D721Med (cell line): ENCODE results near the gene AFF3.

Experiments used
- DNase-seq: peaks from one replicate; pipeline ENCODE4 v3.0.0; 2011; ENCODE audit warnings: low spot score; ENCODE audit not compliant: insufficient read length
- FAIRE-seq: peaks from 2 replicates; lab custom pipeline; 2011; peaks lifted over from hg19 to GRCh38; lab: Jason Lieb, UNC
- TF ChIP-seq, protein P1 (sequence below): IDR thresholded peaks from 2 replicates; pipeline ENCODE4 v1.5.1; 2012; ENCODE audit warnings: mild to moderate bottlenecking, control low read depth; ENCODE audit not compliant: insufficient read depth; ENCODE audit errors: missing control alignments

Gene AFF3

DNA sequence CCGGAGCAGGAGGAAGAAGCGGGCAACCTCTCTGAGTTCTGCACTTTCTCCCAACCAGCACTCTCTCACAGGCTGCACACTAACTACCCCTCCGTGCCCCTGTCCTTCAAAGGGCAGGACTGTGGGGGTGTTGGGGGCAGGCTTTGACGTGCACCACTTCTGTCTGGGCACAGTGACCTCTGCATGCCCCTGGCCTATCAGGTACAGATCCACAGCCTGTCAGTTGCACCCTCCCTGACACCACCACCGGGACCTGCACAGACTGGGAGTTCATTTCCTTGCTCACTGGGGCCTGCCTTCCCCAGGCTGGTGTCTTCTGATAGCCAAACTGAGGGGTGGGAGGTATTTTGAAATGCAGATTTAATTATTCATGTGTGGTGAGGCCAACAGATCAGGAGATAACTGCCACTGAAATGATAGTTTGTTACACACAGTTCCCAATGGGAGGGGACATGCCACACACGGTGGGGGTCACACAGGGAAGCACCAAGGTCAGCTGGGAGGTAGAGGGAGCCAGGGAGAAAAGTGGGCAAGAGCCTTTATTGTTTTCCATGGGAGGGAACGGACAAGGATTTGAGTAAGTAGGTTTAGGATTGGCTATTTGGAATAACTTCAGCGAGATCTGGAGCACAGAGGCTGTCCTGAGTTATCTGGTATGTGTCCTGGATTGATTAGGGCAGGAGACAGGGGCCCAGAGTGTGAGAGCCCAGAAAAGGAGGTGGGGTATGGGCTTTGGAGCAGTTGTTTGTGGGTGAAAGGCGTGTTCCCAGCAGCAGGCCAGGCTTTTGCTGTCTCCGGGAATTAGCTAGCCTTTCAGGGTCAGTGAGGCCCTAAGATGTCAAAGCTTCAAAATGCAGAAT lies 251.6 kb downstream of the AFF3 start:
- TF ChIP-seq, protein P1, sequence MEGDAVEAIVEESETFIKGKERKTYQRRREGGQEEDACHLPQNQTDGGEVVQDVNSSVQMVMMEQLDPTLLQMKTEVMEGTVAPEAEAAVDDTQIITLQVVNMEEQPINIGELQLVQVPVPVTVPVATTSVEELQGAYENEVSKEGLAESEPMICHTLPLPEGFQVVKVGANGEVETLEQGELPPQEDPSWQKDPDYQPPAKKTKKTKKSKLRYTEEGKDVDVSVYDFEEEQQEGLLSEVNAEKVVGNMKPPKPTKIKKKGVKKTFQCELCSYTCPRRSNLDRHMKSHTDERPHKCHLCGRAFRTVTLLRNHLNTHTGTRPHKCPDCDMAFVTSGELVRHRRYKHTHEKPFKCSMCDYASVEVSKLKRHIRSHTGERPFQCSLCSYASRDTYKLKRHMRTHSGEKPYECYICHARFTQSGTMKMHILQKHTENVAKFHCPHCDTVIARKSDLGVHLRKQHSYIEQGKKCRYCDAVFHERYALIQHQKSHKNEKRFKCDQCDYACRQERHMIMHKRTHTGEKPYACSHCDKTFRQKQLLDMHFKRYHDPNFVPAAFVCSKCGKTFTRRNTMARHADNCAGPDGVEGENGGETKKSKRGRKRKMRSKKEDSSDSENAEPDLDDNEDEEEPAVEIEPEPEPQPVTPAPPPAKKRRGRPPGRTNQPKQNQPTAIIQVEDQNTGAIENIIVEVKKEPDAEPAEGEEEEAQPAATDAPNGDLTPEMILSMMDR, result no peak
- no peak for DNase-seq
- no peak for FAIRE-seq

DNA sequence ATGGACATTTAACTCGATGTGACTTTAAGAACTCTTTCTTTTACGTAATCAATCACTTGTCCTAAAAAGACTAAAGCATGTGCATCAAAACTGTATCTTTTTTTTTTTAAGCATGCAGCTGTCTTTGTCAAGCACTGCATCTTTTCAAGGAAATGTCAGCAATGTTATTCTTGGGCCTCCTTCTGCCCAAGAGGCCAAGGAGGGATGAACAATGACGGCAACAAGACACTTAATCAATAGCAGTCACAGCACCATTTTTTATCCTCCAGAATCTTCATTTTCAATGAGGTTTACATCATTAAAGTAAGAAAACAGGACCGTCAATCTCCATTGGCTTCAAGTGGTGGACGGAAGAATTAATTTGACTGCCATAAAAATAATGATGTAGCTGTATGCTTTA lies 253.8 kb downstream of the AFF3 start:
- FAIRE-seq (no peak), DNase-seq (no peak)
- TF ChIP-seq, protein P1, result no peak

DNA sequence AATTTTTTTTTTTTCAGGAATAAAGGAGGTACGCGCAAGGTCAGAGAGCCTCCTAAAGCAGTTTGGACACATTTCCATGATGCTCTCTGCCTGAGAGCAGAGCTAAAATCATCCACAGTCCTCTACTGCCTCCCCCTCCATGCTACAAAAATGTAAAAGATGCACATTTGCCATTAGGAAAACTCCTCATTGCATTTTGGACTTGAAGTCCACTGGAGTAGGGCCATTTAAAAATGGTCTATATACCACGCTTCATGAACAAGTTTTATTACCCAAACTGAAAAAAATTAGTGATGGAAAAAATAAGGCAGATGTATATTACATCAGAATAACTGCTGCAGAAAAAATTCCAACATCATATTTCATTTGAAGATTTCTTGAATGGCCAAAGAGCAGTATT lies 256.0 kb downstream of the AFF3 start:
- TF ChIP-seq, protein P1, result no peak
- DNase-seq (no peak), FAIRE-seq (no peak)

DNA sequence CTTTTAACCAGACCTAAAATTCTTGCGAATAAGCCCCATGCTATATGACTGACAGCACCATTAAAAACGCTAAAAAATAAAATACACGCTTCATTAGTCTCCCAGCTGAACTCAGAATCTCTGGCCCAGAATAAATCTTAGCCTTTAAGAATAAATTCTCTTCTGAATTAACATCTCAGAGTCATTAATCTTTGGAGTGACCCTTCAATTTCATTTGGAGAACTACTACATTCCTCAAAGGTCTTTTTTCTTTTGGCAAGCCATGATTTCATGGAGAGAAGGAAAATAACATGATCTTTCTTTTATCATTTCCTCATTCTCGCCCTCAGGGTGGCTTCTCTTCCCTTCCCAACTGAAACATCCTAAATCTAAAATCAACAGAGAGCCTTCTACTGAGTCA lies 259.0 kb downstream of the AFF3 start:
- TF ChIP-seq, protein P1, result no peak
- DNase-seq (no peak), FAIRE-seq (no peak)

DNA sequence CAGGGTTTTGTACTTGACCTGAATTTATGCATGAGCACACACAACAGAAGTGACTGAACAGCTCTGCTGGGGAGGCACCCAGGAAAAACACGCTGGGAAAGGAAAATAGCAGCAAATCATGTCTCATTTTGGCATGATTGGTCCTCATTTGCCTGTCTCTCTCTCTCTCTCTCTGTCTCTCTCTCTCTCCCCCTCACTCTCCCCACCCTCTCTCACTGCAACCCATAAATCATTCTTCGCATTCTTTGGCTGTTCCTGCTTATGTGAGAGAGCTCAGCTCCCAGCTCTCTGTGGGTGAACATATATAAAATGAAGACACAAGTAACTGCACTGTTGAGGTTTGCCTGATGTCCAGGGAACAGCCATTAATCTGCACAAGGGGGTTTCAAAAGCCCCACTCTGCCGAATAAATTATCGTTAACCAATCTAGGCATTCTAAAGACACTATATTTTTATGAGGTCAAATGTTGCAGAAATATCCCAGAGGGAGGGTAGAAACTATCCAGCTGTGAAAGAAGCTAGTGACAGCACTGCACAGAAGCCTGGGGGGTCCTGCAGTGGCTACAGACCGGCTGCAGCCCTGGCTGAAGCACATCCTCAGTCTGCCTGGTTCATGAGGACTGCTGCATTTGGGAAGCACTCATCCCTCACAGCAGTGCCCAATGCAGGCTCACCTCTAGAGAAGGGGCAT lies 260.3 kb downstream of the AFF3 start:
- TF ChIP-seq, protein P1, result no peak
- no peak for DNase-seq
- FAIRE-seq, result no peak

DNA sequence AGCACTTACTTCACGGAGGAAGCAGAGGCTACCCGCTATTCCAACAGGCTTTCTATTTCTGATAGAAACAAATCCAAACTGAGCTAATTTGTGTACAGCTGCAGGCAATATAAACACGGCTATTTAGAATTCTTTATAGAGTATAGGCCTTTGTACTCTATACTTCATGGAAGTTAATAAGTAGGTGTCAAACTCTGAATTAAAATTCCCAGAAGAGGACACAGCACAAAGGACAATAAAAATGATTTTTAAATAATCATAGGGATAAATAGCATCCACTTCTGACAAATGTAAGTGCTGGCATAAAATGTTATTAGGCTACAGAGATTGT lies 261.5 kb downstream of the AFF3 start:
- DNase-seq, result no peak
- FAIRE-seq, result no peak
- TF ChIP-seq, protein P1, result no peak
